Fibroblast of skin of abdomen (primary cell): ENCODE measurements around the gene CFAP77.
"Not testable (repeated sequence)": the region's sequence is repeated elsewhere in the genome, so short reads cannot be mapped to it uniquely, and the experiment has no call there.

Source experiments
- DNase-seq: peaks from one replicate; pipeline ENCODE4 v3.0.0-alpha.2; 2013

Gene CFAP77

DNA sequence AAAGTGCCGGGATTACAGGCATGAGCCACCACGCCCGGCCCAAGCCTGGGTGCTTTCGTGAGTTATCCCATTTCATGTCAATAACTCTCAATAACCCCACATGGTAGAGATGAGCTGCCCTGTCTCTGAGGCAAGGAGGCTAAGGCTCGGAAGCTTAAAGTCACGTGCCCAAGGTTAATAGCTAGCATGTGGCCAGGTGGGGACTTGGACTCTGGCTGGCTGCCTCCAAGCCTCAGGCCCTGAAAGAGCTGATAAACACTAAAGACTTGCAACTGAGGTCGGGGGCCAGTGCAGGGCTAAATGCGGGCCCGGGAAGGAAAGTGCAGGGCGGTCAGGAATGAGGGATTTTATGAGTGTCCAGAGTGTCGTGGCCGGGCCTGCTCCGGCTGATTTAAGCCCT is 141.5 kb downstream of the CFAP77 start:
- no peak for DNase-seq

DNA sequence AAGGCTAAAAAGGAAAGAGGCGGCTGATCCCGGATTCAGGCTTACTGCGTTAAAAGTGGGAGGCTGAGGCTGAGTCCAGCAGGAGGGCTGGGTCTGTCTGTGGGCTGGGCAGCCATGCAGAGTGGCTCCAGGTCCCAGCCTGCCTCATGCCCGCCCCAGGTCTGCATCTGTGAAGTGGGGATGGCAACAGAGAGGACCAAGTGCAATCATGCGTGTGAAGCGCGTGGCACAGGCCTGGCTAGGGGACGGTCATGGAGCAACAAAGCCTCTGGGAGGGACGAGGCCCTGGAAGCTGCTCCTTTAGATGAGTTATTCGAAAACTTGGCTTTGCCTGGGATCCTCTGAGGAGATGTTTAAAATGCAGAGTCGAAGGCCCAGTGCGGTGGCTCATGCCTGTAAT is 142.0 kb downstream of the CFAP77 start:
- DNase-seq: no peak

DNA sequence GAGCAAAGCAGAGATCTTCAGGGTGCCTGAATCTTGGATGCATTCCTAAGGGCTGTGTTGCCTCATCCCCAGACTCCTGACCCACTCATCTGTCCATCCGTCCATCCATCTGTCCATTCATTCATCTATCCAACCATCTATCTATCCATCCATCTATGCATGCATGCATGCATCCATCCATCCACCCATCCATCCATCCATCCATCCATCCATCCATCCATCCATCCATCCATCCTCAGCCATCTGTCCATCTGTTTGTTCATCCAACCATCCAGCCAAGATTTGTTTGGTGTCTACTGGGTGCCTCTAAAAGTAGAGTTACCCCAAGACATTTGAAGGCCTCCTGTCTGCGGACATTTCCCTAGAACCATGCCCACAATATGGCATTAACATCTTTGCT is 144.7 kb downstream of the CFAP77 start:
- no peak for DNase-seq

DNA sequence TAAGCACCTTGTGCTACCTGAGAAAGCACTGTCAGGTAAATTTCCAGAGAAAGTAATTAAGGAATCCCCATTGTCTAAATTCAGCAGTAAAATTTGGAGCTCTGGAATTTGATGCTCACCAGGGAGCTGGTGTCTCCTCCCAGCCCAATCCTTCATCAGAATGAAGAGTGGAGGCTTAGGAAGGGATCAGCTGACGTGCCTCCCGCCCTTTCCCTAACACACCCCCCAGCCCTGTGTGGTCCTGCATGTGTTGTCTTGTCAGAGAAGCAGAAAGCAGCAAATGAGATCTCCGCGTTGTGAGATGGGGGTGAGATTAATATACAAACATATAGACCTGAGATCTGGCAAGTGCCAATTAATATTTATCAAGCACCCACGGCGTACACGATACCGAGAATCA is 145.5 kb downstream of the CFAP77 start:
- DNase-seq: no peak

DNA sequence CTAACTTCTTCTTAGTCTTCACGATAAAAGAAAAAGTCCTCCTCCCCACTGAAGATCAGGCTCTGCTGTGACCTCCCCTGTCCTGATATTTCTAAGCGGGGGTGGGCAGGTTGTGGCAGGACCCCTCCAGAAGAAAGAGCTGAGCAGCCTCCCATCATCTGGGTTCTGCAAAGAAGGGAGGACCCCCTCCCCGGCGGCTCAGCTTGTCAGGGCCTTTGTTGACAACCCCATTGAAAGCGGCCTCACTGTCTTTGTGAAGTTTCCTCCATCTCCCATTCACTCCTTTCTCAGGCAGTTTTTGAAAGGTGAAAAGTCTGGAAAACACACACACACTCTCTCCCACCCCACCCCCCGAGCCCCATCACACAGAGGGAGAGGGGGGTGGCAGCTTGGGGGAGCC is 146.2 kb downstream of the CFAP77 start:
- DNase-seq: no peak

DNA sequence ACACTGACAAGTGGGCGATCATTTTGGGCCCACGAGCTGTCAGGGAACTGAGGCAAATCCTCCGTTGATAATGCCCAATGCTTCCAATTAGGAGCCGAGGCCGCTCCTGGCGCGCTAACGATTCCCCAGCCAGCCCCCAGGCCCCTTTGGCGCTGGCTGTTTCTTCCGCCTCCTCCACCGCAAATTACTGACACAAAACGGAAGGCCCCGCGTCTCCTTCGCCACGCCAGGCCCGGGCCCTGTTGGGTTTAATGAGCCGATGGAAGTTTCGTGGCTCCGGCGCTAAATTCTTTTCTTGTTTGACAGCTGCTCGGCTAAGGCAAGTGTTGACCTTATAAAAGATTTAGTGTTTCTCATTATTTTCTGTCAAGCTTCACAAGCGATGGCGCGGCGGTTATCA is 146.7 kb downstream of the CFAP77 start:
- DNase-seq: no peak

DNA sequence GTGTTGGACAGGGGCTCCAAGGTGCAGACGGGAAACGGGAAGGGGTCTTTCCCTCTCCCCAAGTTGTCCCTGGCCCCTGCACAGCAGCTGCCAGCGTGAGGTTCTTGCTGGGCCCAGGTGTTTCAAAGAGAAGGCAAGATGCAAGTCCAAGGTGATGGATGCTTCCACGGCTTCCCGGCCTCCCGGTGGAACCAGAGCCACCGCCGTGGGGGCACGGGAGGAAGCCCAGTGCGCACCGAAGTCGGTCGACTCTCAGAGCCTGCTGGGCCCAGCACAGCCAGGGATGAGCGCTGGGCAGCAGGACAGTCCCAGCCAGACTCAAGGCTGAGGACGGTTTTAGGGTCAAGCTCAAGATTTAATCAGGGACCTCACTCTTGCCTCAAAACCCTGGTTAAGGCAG is 147.1 kb downstream of the CFAP77 start:
- no peak for DNase-seq

DNA sequence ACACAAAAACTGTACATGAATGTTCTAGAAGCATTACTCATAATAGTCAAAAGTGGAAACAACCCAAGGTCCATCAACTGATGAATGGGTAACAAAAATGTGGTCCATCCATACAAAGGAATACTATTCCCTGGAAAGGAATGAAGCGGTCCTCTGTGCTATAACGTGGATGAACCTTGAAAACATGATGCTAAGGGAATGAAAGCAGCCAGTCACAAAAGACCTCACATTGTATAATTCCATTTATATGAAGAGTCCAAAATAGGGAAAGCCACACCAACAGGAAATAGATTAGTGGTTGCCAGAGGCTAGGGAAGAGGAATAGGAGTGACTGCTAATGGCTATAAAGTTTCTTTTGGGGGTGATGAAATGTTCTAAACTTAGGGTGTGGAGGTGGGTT is 149.7 kb downstream of the CFAP77 start:
- no peak for DNase-seq

DNA sequence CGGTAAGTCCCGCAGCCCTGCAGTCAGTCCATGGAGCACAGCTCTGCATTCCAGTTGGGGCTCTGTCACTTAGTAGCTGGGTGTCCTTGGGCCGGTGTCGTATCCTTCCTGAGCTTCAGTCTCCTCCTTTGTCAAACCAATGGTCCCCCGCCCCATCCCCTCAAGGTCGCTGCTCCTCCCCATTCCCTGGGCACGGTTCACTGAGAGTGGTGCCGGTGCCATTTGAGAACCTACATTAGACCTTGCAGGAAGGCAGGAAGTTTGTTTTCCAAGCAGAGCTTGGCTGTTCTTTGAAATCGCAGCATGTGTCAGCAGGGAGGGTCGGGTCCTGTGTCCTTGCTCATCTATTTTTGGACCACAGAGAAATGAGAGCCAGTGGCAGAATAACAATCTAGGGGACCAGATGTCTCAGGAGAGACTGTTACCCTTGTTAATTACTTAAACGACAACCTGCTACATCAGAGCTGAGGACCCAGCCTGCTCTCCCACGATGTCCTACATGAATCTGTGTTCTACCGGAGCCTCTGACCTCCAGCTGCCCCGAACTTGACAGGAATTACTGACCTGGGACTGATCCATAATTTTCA is 150.7 kb downstream of the CFAP77 start:
- no peak for DNase-seq

DNA sequence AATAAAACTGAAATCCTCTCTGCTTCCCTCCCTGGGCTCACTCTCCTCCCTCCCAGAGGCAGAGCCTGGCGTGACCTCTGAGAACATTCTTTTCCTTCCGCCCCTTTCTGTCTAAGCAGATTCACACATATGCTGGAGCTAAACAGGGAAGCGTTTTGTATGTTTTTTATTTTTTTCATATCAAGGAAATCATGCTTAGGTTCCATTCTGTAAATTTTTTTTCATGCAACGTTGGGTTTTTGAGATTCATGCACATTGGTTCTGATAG is 152.2 kb downstream of the CFAP77 start:
- DNase-seq: no peak

DNA sequence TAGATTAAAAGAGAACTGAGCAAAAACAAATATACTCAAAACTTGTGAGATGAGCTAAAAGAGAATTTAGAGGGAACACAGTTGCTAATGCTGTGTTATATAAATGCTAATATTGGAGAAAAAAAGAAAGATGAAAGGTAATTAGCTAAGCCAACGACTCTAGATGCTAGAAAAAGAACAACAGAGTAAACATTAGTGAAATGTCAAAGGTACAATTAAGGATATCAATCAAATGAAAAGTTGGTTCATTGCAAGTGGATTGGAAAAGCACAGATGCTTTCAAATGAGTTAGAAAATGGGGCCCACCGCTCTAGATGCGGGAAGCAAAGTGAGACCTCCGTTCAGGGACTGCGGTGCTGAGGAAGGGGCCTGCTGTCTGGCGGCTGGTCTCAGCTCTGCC is 154.5 kb downstream of the CFAP77 start:
- no peak for DNase-seq

DNA sequence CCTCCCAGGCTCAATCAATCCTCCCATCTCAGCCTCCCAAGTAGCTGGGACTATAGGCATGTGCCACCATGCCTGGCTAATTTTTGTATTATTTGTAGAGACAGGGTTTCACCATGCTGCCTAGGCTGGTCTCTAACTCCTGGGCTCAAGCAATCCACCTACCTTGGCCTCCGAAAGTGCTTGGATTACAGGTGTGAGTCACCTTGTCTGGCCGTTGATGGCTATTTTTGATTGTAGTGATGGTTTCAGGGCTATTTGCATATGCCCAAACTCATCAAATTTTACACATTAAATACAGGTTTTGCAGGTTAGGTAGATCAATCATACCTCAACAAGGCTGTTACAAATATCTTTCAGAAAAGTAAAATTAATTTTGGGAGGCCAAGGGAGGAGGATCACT is 158.8 kb downstream of the CFAP77 start:
- DNase-seq: not testable (repeated sequence)

DNA sequence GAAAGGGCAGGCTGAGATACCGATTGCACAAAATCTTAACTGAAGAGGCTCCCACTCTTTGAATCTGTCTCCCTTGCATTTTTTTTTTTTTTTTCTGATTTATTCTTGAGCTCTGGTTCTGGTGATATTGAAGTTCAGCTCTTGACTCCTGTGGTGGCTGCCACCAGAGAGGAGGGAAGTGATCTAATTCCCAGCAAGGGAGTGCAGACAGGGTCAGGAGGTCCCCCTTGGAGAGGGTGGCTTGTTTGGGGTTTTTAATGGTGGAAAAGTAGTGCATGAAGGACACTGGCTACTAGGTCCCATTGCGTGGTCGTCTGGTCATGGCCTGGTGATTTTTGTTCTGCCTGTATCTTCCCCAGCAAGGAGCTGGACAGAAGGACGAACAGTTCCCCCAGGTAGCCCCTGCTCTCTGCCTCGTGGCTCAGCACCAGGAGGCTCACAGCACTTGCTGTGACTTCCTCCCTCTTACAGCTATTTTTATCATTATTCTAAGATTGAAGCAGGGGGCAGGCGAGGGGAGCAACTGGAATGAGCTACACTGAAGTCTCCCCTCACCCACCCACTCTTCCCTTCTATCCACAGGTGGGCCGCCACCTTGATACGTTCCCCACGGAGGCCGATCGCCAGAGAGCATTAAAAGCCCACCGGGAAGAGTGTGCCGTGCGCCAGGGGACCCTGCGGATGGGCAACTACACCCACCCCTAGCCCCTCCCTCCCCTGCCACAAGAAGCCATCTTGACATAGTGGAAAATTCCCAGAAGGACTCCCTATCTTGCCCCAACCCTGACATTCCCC is 162.0 kb downstream of the CFAP77 start:
- DNase-seq: no peak

DNA sequence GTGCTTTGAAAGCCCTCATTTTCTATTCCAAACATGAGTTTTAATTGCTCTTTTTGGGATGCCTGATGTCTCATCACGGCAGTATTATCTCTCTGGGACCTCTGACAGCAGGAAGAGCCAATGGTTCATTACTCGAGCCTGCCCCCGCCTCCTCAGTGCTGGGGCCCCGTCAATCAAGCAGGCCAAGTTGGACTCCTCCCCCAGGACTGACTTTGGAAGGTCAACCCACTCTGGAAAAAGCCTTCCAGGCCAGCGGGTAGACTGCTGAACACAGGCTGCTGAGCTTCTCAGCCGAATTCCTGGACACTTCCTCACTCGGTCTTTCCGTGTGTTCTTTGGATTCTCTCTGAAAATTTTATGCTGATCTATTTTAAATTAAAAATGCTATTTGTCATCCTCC is 162.9 kb downstream of the CFAP77 start:
- DNase-seq: no peak

DNA sequence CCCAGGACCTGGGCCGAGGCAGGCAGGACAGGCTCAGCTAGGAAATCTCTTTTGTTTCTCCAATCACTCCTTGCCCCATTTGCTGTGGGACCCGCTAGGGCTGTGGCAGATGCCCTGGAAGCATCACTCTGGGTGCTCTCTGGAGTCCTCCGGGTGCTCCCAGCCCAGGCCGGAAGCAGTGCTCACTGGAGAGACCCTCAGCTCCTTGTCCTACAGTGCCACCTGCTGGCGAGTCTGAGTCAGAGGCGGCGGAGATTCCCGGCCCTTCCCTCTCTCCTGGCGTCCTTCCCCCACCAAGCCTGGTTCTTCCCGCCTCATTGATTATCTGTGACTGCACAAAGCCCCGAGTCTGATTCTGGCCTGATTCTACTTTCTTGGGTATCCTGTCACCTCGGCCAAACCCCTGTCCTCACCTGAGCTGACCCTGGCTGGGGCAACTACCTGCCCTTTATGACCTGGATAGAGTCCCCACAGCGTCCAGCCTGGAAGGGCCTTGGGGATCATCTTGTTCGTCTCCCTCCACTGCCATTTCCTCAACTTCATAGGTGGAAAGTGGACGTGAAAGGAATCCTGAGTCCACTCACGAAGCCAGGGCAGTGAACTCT is 165.1 kb downstream of the CFAP77 start:
- DNase-seq: peak; percentile 70

DNA sequence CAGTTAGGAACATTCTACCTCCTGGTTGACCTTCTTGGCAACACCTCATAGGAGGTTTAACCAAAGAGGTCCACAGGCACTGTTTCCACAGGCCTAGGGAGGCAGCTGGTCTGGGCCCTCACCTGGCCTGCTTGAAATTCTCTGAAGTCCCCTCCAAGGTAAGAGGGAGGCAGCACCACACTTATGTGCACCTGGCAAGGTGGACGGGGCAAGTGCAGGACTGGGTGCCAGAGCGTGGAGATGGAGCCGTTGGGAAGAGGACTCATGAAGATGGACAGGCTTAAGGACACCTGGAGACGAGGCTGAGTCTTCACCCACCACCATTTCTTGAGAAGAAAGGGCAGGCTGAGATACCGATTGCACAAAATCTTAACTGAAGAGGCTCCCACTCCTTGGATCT is 165.8 kb downstream of the CFAP77 start:
- no peak for DNase-seq

DNA sequence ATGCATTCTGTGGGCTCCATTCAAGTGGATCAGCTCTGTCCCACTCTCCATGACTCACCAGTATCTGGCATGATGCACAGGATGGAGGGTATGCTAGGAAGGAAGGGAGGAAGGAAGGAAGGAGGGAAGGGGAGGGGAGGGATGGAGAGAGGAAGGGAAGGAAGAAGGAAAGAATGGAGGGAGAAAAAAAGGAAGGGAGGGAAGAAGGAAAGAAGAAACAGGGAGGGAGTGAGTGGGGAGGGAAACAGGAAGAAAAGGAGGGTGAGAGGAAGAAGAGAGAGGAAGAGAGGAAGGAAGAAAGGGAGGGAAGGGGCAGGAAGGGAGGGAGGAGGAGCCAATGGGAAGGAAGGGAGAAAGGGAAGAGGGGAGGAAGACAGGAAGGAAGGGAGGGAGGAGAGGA is 167.1 kb downstream of the CFAP77 start:
- DNase-seq: no peak

DNA sequence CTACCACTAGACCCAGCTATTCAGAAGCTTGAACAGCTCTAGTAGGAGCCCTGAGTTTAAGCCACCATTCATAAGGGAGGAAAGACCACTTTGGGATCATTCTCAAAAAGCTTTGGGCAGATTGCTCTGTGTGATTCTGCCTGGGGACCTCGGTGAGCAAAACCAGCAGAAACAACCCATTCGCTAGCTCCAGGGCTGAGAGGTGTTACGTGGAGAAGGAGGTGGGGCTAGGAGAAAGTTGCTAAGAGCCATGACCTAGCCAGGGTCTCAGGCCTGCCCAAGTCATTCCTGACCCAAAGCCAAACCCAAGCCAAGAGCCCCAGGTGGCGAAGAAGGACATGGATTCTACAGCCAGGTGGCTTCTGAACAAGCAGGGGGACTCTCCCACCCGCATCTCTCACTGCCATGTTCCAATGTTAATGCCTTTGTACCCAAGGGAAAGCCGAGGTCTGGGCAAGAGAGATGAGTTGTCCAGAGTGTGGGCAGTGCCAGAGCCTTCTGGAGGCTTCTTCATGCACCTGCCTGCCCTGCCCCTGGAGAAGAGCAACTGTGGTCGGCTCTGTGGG is 168.4 kb downstream of the CFAP77 start:
- DNase-seq: no peak

DNA sequence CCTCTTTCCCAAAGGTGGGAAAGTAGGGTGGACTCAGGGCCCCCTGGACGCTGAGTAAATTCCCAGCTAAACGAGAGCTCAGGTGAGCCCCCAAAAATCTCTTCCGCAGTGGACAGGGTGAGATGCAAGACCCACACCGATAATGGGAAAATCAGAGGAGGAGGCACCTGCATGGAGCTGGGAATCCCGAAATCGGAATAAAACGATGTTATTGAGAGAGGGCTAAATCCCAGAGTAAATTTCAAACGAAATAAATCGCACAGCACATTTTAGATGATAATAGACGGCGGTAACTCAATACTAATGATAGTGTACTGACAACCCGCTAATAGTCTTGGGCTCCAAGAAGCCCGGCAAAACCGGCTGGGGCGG is 169.4 kb downstream of the CFAP77 start:
- no peak for DNase-seq

DNA sequence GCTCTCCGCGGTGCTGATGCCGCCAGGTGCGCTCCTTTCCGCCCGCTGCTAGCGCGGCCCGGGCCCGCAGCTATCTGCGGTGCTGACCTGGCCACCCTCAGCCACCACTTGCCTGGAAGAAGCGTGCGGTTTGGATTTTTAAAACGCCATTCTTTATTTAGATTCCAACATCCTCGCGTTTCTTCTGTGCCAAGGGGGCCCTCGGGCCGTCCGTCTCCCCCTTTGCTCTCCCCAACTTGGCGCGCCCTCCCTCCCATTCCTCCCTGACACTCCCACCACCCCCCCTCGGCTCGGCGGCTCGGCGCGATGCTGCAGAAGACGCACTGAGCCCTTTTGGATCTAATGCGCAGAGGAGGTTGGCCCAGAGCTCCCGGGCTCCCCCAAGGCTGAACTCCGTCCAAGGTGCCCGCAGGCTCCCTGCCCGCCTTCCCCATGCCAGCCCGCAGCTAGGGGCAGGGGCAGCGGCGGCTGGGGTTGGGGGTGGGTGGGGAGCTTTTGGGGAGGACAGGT is 172.3 kb downstream of the CFAP77 start, which contains the start of gene BARHL1:
Gene BARHL1 (plus strand): TSS at position 331 of the 510 bp plus-strand sequence. CDS start 192 bp downstream, outside the sequence.
- no peak for DNase-seq

DNA sequence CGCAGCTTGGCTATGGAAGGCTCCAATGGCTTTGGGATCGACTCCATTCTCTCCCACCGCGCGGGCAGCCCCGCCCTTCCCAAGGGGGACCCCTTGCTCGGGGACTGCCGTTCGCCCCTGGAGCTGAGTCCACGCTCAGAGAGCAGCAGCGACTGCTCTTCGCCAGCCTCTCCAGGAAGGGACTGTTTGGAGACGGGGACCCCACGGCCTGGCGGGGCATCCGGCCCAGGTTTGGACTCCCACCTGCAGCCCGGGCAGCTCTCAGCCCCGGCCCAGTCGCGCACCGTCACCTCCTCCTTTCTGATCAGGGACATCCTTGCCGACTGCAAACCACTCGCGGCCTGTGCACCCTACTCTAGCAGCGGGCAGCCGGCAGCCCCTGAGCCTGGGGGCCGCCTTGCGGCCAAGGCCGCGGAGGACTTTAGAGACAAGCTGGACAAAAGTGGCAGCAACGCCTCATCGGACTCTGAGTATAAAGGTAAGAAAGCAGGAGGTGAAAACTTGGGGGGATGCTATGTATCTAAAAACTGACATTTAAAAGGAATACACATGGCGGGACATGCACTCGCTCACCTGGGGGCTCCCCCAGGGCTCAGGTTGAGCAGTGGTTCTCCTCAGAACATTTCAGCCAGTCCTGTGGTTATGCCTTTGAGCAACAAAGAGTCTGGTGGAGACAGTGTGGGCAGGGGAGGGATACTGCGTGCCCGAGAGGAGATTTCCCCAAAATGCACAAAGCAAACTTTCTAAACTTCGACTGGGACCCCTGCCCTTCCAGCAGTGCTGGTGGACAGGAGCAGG is 173.0 kb downstream of the CFAP77 start:
- DNase-seq: no peak

DNA sequence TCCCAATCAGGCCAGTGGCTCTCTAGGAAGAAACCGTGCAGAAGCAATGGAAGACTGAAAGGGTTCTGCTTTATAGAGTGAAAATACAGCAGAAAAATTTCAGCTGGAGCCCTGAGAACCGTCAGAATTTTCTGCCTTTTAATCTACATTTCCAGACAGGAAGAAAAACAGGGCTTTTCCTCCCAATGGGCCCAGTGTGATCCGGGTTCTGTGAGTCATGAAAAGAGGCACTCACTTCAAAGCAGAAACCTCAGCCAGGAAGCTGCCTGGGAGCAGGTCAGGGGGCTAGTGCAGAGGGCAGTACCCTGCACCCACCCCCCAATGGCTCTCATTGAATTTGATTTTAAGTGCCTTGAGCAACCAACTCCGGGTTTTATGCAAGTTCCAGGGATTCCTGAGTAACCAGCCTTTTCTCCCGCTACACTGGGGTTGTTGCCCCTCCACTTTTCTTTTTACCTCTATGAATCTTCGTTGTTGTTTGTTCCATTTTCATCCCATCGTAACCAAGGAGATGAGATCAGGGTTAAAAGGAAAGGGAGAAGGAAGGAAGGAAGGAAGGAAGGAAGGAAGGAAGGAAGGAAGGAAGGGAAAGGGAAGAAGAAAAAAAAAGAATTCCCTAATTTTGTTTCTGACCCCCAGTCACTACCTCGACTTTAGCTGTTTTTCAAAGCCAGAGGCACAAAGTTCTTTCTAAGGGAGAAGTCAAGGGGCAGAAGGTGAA is 173.7 kb downstream of the CFAP77 start:
- DNase-seq: no peak
